C4-2B (cell line): ENCODE results near the gene WEE1.

Source experiments
- CTCF ChIP-seq: fragments of 450-650 bp; conservative IDR thresholded peaks from 2 replicates; pipeline ENCODE4 v1.5.1; 2017; ENCODE audit warnings: mild to moderate bottlenecking
- ZFX ChIP-seq: fragments of 450-650 bp; IDR thresholded peaks from 2 replicates; pipeline ENCODE4 v1.6.1; 2017

GRCh38 chr11:9590717-9591116 is 17.2 kb downstream of the WEE1 start:
- no peak for TF ChIP-seq CTCF
- TF ChIP-seq ZFX: no peak
